Measurements from ENCODE around the gene NHSL2.
"Not testable (repeated sequence)": the region's sequence is repeated elsewhere in the genome, so short reads cannot be mapped to it uniquely, and the experiment has no call there.

Gene NHSL2

GRCh38 chrX:71910643-71910985, at the start of gene NHSL2:
NHSL2 (plus strand) TSS chrX:71910845.
- H3K27ac ChIP-seq, result no peak within 1 kb of the TSS
- no peak for DNase-seq (ENCODE audit: low read depth, low spot score)

GRCh38 chrX:71867680-71868079, 43.0 kb upstream of the NHSL2 start:
- H3K27ac ChIP-seq, result no peak overlapping the region
- DNase-seq (ENCODE audit: low read depth, low spot score), result no peak

DNA sequence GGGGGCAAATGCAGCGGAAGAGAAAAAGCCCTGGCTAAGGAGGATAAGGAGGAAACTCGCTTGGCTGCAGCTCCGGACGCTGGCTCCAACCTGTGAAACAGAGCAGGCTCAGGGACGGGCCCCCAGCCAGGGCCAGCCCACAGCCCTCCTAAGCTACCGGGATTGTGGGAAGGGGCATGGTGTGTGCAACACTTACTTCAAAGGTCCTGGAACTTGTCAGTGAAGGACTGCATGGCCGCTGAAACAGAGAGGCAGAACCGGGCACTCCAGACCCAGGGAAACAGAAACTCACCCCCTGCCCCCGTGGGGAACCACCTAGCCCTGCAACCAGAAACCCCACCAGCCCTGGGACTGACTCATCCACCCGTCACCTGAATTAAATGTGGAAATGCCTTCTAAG, 41.1 kb upstream of the NHSL2 start:
- not testable (repeated sequence) for DNase-seq (ENCODE audit: low read depth, low spot score); H3K27ac ChIP-seq

- no peak for DNase-seq (ENCODE audit: low read depth, low spot score)
- no peak overlapping the region for H3K27ac ChIP-seq
Measured at GRCh38 chrX:71870208-71871098, 40.2 kb upstream of the NHSL2 start.

GRCh38 chrX:71871367-71871766, 39.3 kb upstream of the NHSL2 start:
- no peak for DNase-seq (ENCODE audit: low read depth, low spot score)
- H3K27ac ChIP-seq, result no peak overlapping the region

- no peak overlapping the region for H3K27ac ChIP-seq
- no peak for DNase-seq (ENCODE audit: low read depth, low spot score)
Measured at GRCh38 chrX:71872542-71873458, 37.8 kb upstream of the NHSL2 start.

DNA sequence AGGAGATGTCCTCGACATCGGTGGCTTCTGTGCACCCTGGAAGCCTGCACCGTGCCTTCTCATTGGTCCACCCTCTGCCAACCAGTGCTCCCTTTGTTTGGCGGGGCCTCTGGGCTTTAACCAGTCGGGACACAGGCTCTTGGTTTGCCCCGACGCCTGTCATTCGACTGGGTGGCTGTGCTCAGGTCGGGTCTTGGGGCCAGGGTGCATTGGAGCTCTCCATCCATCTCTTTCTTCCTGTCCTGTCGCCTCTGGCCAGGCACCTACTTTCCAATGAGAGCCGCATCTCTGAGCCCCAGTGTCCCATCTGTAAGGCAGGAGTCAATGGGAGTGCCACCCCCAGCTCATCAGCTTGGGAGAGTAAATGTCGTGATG, 37.2 kb upstream of the NHSL2 start:
- no peak for DNase-seq (ENCODE audit: low read depth, low spot score)
- H3K27ac ChIP-seq, result no peak overlapping the region

DNA sequence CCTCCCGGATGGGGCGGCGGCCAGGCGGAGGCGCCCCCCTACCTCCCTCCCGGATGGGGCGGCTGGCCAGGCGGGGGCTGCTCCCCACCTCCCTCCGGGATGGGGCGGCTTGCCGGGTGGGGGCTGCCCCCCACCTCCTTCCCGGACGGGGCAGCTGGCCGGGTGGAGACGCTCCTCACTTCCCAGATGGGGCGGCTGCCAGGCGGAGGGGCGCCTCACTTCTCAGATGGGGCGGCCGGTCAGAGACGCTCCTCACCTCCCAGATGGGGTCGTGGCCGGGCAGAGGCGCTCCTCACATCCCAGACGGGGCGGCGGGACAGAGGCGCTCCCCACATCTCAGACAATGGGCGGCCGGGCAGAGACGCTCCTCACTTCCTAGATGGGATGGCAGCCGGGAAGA, 33.8 kb upstream of the NHSL2 start:
- not testable (repeated sequence) for H3K27ac ChIP-seq; DNase-seq (ENCODE audit: low read depth, low spot score)

DNA sequence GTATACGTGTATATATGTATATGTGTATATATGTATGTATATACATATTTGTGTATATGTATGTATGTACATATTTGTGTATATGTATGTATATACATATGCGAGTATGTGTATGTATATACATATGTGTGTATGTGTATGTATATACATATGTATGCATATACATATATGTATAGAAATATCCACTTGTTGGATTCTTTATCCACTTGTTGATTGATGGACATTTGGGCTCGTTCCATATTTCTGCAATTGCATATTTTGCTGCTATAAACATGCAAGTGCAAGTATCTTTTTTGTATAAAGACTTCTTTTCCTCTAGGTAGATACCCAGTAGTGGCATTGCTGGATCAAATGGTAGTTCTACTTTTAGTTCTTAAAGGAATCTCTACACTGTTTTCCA, 25.5 kb upstream of the NHSL2 start:
- DNase-seq (ENCODE audit: low read depth, low spot score), result no peak

GRCh38 chrX:71895607-71896006, 15.0 kb upstream of the NHSL2 start:
- DNase-seq (ENCODE audit: low read depth, low spot score), result no peak
- no peak overlapping the region for H3K27ac ChIP-seq

More for the DNA sequence above, 25.5 kb upstream of the NHSL2 start:
- H3K27ac ChIP-seq, result no peak overlapping the region

DNA sequence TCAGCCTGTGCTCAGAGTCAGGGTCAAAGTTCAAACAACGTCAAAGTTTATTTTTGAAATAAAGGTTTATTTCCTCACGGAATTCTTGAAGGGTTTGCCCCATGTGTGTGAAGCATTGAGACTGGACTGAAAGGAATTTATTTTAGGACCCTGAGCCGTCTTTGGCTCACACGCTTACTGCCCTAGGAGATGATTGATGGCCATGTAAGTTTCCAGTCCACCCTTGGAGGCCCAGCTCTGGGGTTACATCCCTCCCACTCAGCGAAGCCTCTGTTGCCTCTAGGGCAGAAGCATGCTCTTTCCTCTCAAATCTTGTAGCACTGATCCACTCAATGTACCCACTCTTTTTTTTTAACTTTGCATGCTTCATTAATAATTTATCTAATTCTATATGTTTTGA, 4.5 kb upstream of the NHSL2 start:
- DNase-seq (ENCODE audit: low read depth, low spot score), result no peak
- H3K27ac ChIP-seq, result no peak overlapping the region

- no peak for DNase-seq (ENCODE audit: low read depth, low spot score)
- H3K27ac ChIP-seq, result no peak overlapping the region
Measured at GRCh38 chrX:71908387-71908786, 2.3 kb upstream of the NHSL2 start.

DNA sequence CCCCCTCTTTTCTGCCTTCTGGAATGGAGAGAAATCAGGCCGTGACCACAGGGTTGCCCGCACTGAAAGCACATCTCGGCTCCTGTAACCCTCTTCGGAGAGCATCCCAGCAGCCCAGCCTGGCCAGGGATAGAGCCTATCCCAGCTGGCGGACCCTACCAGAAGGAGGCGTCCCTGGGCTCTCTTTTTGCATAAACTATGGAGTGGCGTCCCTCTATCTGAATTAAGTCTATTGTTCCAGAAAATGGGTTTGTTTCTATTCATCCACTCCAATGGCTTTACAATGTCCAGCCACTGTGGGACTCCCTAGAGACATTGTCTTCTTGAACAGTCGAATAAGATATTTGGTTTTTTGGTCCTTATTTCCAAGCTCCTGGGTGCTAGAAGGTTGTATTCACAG, 689 bp upstream of the NHSL2 start:
- H3K27ac ChIP-seq, result no peak overlapping the region
- no peak for DNase-seq (ENCODE audit: low read depth, low spot score)

DNA sequence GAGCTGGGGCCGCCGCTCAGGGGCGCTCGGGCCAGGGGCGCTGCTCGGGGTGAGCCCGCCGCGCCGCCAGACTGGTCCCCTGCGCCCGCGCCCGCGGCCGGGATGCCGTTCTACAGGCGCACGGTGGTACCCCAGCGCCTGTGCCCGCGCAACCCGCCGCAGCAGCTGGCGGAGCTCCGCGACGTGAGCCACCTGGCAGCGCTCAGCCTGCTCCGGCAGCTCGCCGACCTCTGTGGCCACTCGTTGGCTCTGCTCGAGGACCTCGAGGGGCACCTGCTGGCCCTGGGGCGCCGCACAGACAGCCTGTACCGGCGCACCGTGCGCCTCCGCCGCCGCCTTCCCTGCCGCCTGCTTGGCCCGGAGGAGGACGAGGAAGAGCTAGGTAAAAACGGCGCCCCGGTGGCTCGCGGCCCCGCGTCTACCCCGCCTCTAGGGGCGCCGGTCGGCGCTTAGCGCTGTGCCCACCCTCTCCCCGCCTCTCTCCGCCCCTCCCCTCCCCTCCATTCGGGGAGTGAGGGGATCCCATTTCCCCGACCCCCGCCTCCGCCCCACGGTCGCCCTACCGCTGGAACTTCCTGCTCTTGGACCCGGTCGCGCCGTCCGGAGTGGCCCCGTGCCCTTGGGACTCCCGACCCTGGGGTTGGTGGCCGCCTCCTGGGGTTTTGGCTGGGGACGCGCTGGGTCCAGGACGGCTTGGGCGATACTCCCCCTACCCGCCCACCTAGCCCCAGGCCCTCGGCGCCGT, 513 bp downstream of the NHSL2 start:
- no peak for DNase-seq (ENCODE audit: low read depth, low spot score)
- H3K27ac ChIP-seq, result no peak overlapping the region

GRCh38 chrX:71911731-71912050, 1.0 kb downstream of the NHSL2 start:
- no peak for DNase-seq (ENCODE audit: low read depth, low spot score)
- H3K27ac ChIP-seq, result no peak overlapping the region

DNA sequence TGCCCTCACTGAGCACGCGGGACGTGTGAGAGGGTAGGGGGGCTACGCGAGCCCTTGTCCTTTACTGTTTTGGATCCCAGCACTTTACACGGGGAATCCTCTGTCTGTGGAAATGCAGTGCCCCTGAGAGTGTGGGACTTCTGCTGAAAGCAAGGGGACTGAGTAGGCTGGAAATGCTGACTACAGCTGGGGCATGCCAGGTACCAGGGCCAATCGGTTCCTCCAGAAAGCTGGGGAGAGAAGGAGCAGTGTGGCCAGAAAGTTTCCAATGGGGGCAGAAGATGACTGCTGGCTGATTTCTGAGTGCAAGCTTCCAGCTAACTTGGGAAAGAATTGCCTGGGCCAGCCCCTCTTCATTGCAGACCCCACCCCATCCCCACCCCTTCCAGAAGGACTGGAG, 1.5 kb downstream of the NHSL2 start:
- no peak overlapping the region for H3K27ac ChIP-seq
- no peak for DNase-seq (ENCODE audit: low read depth, low spot score)

DNA sequence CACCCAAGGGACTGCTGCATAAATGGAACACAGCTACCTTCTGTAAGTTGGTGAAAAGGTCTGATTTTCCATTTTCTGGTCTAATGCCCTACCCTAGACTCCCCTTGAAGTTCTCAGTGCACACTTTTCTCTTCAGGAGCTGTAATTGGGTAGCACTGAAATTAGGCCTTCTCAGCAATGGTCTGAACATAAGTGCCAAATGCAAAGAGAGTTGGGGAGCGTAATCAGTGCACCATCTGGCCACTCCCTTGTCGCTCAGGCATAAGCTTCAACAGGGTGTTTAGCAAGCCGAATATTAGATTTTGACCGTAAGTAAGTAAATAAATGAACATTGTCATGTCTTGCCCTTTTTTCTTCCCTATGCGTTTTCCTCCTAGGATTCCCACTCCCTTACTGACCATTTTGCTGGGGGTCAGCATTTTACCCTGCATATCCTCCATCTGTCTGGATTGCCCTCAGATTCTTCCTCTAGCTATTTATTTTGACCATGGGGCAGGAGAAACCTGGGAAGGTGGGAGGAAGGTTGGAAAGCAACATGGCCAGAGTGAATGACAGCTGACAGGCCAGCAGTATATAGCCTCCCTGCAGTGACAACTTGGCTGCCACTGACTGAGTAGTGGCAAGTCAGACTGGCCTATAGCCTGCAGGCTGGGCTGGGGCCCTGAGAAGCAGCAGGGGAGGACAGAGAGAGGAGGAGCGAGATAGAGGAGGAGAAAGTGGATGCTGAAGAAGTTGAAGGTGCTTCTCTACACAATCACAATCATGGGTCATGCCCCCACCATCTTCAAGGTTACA, 2.7 kb downstream of the NHSL2 start:
- DNase-seq (ENCODE audit: low read depth, low spot score), result no peak

DNA sequence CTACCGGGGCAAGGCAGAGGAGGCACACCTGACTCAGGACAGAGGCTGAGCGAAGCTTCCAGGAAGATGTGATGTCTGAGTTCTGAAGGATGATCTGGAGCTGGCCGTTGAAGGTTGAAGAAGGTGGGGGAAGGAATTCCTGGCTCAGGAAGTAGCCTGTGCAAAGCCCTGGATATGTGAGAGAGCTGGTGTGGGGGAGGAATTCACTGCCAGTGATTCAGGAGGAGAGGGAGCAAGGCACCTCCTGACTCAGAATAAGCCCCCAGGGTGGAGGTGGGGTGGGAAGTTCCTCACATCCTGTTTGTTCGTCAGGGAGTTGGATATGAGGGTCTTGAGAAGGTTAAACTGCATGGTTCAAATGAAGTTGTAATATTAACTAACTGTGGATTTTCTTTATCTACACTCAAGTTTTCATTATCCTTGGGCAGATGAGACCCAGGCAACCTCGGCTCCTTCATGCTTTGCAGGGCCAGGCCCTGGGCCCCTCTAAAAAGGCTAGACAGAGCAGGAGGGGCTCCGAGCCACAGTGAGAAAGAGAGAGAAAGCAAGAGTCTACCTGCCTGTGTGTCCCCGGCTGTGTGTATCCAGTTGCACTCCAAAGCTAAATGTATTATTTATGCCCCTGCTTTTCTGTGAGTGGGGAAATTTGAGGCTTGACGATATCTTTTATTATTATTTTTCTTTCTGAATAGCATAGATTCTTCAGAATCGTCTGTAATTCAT, 7.1 kb downstream of the NHSL2 start:
- H3K27ac ChIP-seq, result no peak overlapping the region
- DNase-seq (ENCODE audit: low read depth, low spot score), result no peak

More for the DNA sequence above, 2.7 kb downstream of the NHSL2 start:
- H3K27ac ChIP-seq, result no peak overlapping the region

DNA sequence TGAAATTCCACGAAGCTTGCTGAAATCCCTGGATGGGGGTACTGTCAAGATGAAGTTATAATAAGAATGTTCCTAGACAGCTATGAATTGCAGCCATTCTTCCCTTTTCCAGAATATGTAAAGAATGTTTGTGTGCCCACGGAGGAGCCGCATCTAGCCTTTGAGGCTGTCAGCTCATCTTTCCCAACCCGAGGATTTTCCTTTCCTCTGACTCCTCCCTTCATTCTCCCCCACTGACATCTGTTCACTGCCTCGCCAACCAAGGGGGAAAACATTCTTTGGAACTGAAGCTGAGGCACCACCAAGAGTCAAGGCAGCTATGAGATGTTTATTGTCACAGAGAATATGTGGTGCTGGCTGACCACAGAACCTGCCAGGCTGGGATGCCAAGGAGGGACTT, 8.8 kb downstream of the NHSL2 start:
- DNase-seq (ENCODE audit: low read depth, low spot score), result no peak
- H3K27ac ChIP-seq, result no peak overlapping the region
